ENCODE data around the gene HERPUD2.
"Not testable (repeated sequence)": the region's sequence is repeated elsewhere in the genome, so short reads cannot be mapped to it uniquely, and the experiment has no call there.

The HERPUD2 gene

GRCh38 chr7:35712563-35713226, 17.8 kb upstream of the HERPUD2 start:
- no peak for DNase-seq

GRCh38 chr7:35707422-35707821, 12.5 kb upstream of the HERPUD2 start:
- no peak for DNase-seq

- no peak for DNase-seq
Measured at GRCh38 chr7:35705932-35706461, 11.1 kb upstream of the HERPUD2 start.

- no peak for DNase-seq
Measured at GRCh38 chr7:35704261-35704660, 9.3 kb upstream of the HERPUD2 start.

- no peak for DNase-seq
Measured at GRCh38 chr7:35702541-35702940, 7.6 kb upstream of the HERPUD2 start.

GRCh38 chr7:35701287-35701900, 6.5 kb upstream of the HERPUD2 start:
- peak in 2 of 3 donors; percentile 16 to 32 for DNase-seq

- no peak for DNase-seq
Measured at GRCh38 chr7:35700865-35701264, 5.9 kb upstream of the HERPUD2 start.

- no peak for DNase-seq
Measured at GRCh38 chr7:35700333-35700732, 5.4 kb upstream of the HERPUD2 start.

GRCh38 chr7:35699796-35700305, 4.9 kb upstream of the HERPUD2 start:
- DNase-seq: no peak

GRCh38 chr7:35698382-35698781, 3.4 kb upstream of the HERPUD2 start:
- DNase-seq: not testable (repeated sequence)

GRCh38 chr7:35697414-35698175, 2.7 kb upstream of the HERPUD2 start:
- DNase-seq: peak; percentile 63 to 77 (median 75)

- DNase-seq: no peak
Measured at GRCh38 chr7:35695987-35696386, 1.1 kb upstream of the HERPUD2 start.

GRCh38 chr7:35695473-35695850, 527 bp upstream of the HERPUD2 start:
- DNase-seq: peak in 1 of 3 donors; percentile 10

GRCh38 chr7:35694161-35694783, 663 bp downstream of the HERPUD2 start:
- peak in 1 of 3 donors; percentile 23 for DNase-seq

- peak in 2 of 3 donors; percentile 21 to 34 for DNase-seq
Measured at GRCh38 chr7:35691827-35692307, 3.1 kb downstream of the HERPUD2 start.

GRCh38 chr7:35691366-35691765, 3.6 kb downstream of the HERPUD2 start:
- no peak for DNase-seq

- DNase-seq: peak in 1 of 3 donors; percentile 19
Measured at GRCh38 chr7:35690614-35691013, 4.3 kb downstream of the HERPUD2 start.

GRCh38 chr7:35685781-35686180, 9.2 kb downstream of the HERPUD2 start:
- DNase-seq: no peak

GRCh38 chr7:35681231-35682029, 13.5 kb downstream of the HERPUD2 start:
- peak in 1 of 3 donors; percentile 54 for DNase-seq

GRCh38 chr7:35680403-35681013, 14.4 kb downstream of the HERPUD2 start:
- no peak for DNase-seq

- DNase-seq: no peak
Measured at GRCh38 chr7:35677582-35678356, 17.2 kb downstream of the HERPUD2 start.
